C1 segment of cervical spinal cord (tissue), 14 donors: ENCODE results near the gene OBSCN.

ENCODE experiments used
- DNase-seq, 14 donors: peaks; one replicate each; lab custom pipeline; 2025; lab: John Stamatoyannopoulos, UW

The OBSCN gene

DNA sequence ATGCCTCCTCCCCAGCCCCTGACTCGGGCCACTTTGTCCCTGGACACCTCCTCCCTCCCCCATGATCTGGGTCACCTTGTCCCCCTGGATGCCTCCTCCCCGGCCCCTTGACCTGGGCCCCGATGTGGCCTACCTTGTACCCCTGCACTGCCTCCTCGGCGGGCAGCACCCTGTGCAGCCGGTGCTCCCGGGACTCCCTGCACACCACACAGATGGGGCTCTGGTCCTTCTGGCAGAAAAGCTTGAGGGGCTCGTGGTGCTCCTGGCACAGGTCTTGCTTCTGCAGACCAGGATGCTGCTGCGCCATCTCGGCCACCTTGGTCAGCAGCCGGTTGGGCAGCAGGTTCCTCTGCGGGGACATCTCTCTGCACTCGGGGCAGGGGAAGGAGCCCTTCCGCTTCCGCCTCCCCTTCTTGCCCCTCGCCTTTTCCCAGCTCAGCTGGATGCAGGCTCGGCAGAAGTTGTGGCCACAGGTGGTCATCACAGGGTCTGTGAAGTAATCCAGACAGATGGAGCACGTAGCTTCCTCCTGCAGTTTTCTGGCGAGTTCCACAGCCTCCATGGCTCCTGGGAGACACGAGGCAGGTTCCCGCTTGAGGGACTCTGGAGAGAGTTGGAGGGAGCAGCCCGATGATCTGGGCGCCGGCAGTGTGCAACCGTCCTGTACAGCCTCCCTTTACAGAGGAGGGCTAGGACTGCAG is 206.8 kb downstream of the OBSCN start:
- peak in 1 of 14 donors; percentile 55 for DNase-seq

- peak in 1 of 14 donors; percentile 55 for DNase-seq
Observed at GRCh38 chr1:228415221-228415620, 207.4 kb downstream of the OBSCN start.

DNA sequence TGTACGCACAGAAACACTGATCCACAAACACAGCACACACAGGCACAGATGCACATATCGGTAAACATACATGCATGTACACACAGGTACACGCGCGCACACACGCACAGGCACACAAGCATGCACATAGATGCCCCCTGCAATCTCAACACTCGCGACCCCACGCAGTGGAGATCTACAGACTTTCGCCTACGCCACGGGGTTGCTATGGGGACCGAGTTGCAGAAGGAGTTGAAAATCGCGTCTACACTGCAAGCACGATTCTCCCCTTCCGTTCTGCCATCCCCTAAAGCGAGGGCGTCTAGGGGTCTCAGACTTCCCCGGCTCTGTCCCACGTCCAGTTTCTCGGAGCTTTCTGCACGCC is 208.0 kb downstream of the OBSCN start:
- DNase-seq = no peak

- DNase-seq = peak in 1 of 14 donors; percentile 23
Observed at GRCh38 chr1:228416217-228416933, 208.5 kb downstream of the OBSCN start, which contains the start of gene TRIM17. Gene TRIM17, minus strand, starts transcription at chr1:228416861. Its CDS starts 1,789 bp downstream, at chr1:228415072.

GRCh38 chr1:228417061-228417460 is 209.2 kb downstream of the OBSCN start:
- DNase-seq = no peak

DNA sequence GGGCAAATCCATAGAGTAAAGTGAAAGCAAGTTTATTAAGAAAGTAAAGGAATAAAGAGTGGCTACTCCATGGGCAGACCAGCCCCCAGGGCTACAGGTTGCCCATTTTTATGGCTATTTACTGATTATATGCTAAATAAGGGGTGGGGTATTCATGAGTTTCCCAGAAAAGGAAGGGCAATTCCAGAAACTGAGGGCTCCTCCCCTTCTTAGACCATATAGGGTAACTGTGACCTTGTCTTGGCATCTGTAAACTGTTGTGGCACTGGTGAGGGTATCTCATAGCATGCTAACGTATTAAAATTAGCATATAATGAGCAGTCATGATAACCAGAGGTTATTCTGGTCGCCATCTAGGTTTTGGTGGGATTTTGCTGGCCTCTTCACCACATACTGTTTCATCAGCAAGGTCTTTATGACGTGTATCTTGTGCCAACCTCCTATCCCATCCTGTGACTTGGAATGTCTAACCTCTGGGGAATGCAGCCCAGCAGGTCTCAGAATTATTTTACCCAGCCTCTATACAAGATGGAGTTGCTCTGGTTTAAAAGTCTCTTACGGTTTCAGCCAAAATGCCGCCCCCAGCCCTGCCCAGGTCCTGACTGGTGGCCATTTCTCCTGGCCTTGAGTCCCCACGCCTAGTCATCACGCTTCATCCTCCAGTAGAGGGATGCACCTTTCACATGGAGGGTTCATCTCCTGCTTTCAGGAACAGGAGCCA is 209.8 kb downstream of the OBSCN start:
- DNase-seq = no peak

GRCh38 chr1:228420968-228421826 is 213.4 kb downstream of the OBSCN start:
- DNase-seq = no peak

GRCh38 chr1:228423404-228424053 is 215.7 kb downstream of the OBSCN start:
- no peak for DNase-seq

- no peak for DNase-seq
Observed at GRCh38 chr1:228424685-228425660, 217.1 kb downstream of the OBSCN start.

GRCh38 chr1:228426518-228427175 is 218.8 kb downstream of the OBSCN start:
- DNase-seq = no peak

DNA sequence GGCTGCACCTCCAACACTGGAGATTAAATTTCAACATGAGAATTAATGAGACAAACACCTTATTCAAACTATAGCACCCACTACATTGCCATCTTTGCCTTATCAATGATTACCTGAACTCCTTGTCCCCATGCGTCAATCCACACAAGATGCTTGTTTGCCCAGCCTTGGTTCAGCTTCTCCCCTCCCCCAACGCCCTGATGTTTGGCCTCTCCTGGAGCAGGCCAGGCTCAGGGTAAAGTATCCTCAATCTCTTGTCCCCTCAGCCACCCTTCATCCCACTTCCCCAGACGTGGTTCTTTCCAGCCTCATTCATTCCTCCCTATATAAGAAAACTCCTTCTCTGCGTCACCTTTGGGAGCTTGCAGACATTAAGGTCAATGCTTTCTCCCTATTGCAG is 220.6 kb downstream of the OBSCN start:
- no peak for DNase-seq
